ENCODE results near the gene DENND10.
A peak's percentile ranks its signal among the peaks of the same experiment; 100 is the strongest.

DENND10 gene

GRCh38 chr10:119138346-119139306 lies 34.7 kb downstream of the DENND10 start (continued):
- TF ChIP-seq GLIS3 (CRISPR knock-in tag; IDR thresholded peaks at IDR 0.05) (no peak), ZNF8 (CRISPR knock-in tag; IDR thresholded peaks at IDR 0.05) (no peak), ARNTL (CRISPR knock-in tag; IDR thresholded peaks at IDR 0.05; ENCODE audit: borderline replicate concordance, low read depth) (no peak)

GRCh38 chr10:119139464-119140067 lies 35.7 kb downstream of the DENND10 start:
- ATAC-seq, result peak; percentile 85
- TF ChIP-seq ZNF565 (CRISPR knock-in tag; conservative IDR thresholded peaks at IDR 0.05; ENCODE audit: low read depth), result no peak
- no peak for TF ChIP-seq ARNTL (CRISPR knock-in tag; IDR thresholded peaks at IDR 0.05; ENCODE audit: borderline replicate concordance, low read depth)
- TF ChIP-seq SNAI2 (CRISPR knock-in tag; IDR thresholded peaks at IDR 0.05), result no peak
- TF ChIP-seq ZNF70 (CRISPR knock-in tag; IDR thresholded peaks at IDR 0.05), result no peak
- TF ChIP-seq CSRNP3 (CRISPR knock-in tag; IDR thresholded peaks at IDR 0.05), result no peak
- TF ChIP-seq CSDC2 (CRISPR knock-in tag; IDR thresholded peaks at IDR 0.05), result no peak
- no peak for TF ChIP-seq ESRRG (CRISPR knock-in tag; IDR thresholded peaks at IDR 0.05)
- TF ChIP-seq ZC3H10 (CRISPR knock-in tag; IDR thresholded peaks at IDR 0.05), result no peak
- TF ChIP-seq TSHZ2 (CRISPR knock-in tag; IDR thresholded peaks at IDR 0.05), result no peak
- no peak for TF ChIP-seq CREB5 (CRISPR knock-in tag; IDR thresholded peaks at IDR 0.05; ENCODE audit: low read depth)
- no peak for TF ChIP-seq ZFP30 (CRISPR knock-in tag; IDR thresholded peaks at IDR 0.05)
- TF ChIP-seq OSR1 (CRISPR knock-in tag; IDR thresholded peaks at IDR 0.05), result no peak
- TF ChIP-seq ZFP3 (CRISPR knock-in tag; IDR thresholded peaks at IDR 0.05), result no peak
- no peak for TF ChIP-seq BACH2 (CRISPR knock-in tag; IDR thresholded peaks at IDR 0.05; ENCODE audit: borderline replicate concordance)

GRCh38 chr10:119140603-119141245 lies 36.8 kb downstream of the DENND10 start:
- TF ChIP-seq RARB (CRISPR knock-in tag; IDR thresholded peaks at IDR 0.05) (no peak), ESRRG (CRISPR knock-in tag; IDR thresholded peaks at IDR 0.05) (no peak), CSRNP3 (CRISPR knock-in tag; IDR thresholded peaks at IDR 0.05) (no peak), ZNF8 (CRISPR knock-in tag; IDR thresholded peaks at IDR 0.05) (no peak), TCF4 (CRISPR knock-in tag; IDR thresholded peaks at IDR 0.05; ENCODE audit: borderline replicate concordance) (no peak), ZC3H10 (CRISPR knock-in tag; IDR thresholded peaks at IDR 0.05) (no peak), CREB5 (CRISPR knock-in tag; IDR thresholded peaks at IDR 0.05; ENCODE audit: low read depth) (no peak), CSDC2 (CRISPR knock-in tag; IDR thresholded peaks at IDR 0.05) (no peak), TOX (CRISPR knock-in tag; IDR thresholded peaks at IDR 0.05; ENCODE audit: borderline replicate concordance) (no peak), BACH2 (CRISPR knock-in tag; IDR thresholded peaks at IDR 0.05; ENCODE audit: borderline replicate concordance) (no peak), ARNTL (CRISPR knock-in tag; IDR thresholded peaks at IDR 0.05; ENCODE audit: borderline replicate concordance, low read depth) (no peak), OSR1 (CRISPR knock-in tag; IDR thresholded peaks at IDR 0.05) (no peak), POU6F1 (CRISPR knock-in tag; IDR thresholded peaks at IDR 0.05; ENCODE audit: borderline replicate concordance, low read depth) (no peak), ZNF565 (CRISPR knock-in tag; conservative IDR thresholded peaks at IDR 0.05; ENCODE audit: low read depth) (no peak), ZFP30 (CRISPR knock-in tag; IDR thresholded peaks at IDR 0.05) (no peak), ZNF70 (CRISPR knock-in tag; IDR thresholded peaks at IDR 0.05) (no peak), SNAI2 (CRISPR knock-in tag; IDR thresholded peaks at IDR 0.05) (no peak)
- no peak for ATAC-seq
